SK-N-SH (cell line): Measurements from ENCODE around the gene GLDC. TPM values are rescaled to one million over a fixed set of nuclear protein-coding genes. Genes with fewer than 3 reads are reported as not detected.

ENCODE experiments used
- CTCF ChIA-PET: fragments of 300-600, 350-600 bp; formaldehyde crosslinking; extraction: SDS; loops from one replicate; lab custom pipeline; 2021; lab: Yijun Ruan, JAX
- POLR2A ChIA-PET: fragments of 350-600 bp; sonication (Branson Sonifier 250); formaldehyde crosslinking; extraction: SDS; loops from one replicate; lab custom pipeline; 2020; ENCODE audit warnings: antibody characterized with exemption, inconsistent platforms; lab: Yijun Ruan, JAX
- DNase-seq: peaks from one replicate; pipeline ENCODE4 v3.0.0; 2012
- H2AFZ ChIP-seq: fragments of 200-600 bp; sonication (generic); 2 replicates; pipeline ENCODE4 v1.8.1; 2016; ENCODE audit warnings: antibody characterized with exemption, mild to moderate bottlenecking, low read depth
- H3F3A ChIP-seq: fragments of 200-600 bp; sonication (generic); replicated peaks from 2 replicates; pipeline ENCODE3; 2016; ENCODE audit warnings: antibody characterized with exemption, mild to moderate bottlenecking; ENCODE audit not compliant: insufficient read depth
- H3K27ac ChIP-seq, 2 experiments: fragments of 200-500 bp in 1 of 2; fragments of 200-600 bp in 1 of 2; sonication (Bioruptor generic) in 1 of 2; sonication (generic), shearing (Covaris generic) in 1 of 2; 2 replicates each; pipeline versions ENCODE4 v1.5.1 to v1.6.1; 2014 to 2016; ENCODE audit warnings: low read depth in 2 of 2, inconsistent platforms in 1 of 2, low read length in 1 of 2, mild to moderate bottlenecking in 1 of 2, mixed read lengths in 1 of 2
- H3K27me3 ChIP-seq: fragments of 200-600 bp; sonication (generic), shearing (Covaris generic); 2 replicates; pipeline ENCODE4 v1.6.1; 2016; ENCODE audit warnings: mixed run types; ENCODE audit not compliant: insufficient read depth
- H3K36me3 ChIP-seq, 2 experiments: fragments of 200-500 bp in 1 of 2; fragments of 200-600 bp in 1 of 2; sonication (Bioruptor generic) in 1 of 2; sonication (generic) in 1 of 2; replicated peaks in 1 of 2; 2 replicates each; pipeline versions ENCODE3 to v1.5.1; 2014 to 2016; ENCODE audit warnings: low read length in 1 of 2, mild to moderate bottlenecking in 1 of 2; ENCODE audit not compliant: insufficient read depth in 2 of 2, control insufficient read depth in 1 of 2
- H3K4me1 ChIP-seq, 2 experiments: fragments of 200-500 bp in 1 of 2; fragments of 200-600 bp in 1 of 2; sonication (Bioruptor generic) in 1 of 2; sonication (generic), shearing (Covaris generic) in 1 of 2; 2 replicates each; pipeline versions ENCODE4 v1.5.1 to v1.6.1; 2014 to 2016; ENCODE audit warnings: low read depth in 1 of 2, low read length in 1 of 2, mixed run types in 1 of 2; ENCODE audit not compliant: insufficient read depth in 2 of 2, control insufficient read depth in 1 of 2
- H3K4me2 ChIP-seq: fragments of 200-600 bp; sonication (generic), shearing (Covaris generic); 2 replicates; pipeline ENCODE4 v1.6.1; 2017; ENCODE audit warnings: mixed run types
- H3K4me3 ChIP-seq, 2 experiments: fragments of 200-500 bp in 1 of 2; fragments of 200-600 bp in 1 of 2; sonication (Bioruptor generic) in 1 of 2; sonication (generic), shearing (Covaris generic) in 1 of 2; 2 replicates each; pipeline versions ENCODE4 v1.5.1 to v1.8.1; 2014 to 2016; ENCODE audit warnings: low read depth in 2 of 2, inconsistent platforms in 1 of 2, low read length in 1 of 2, mild to moderate bottlenecking in 1 of 2, mixed read lengths in 1 of 2, moderate library complexity in 1 of 2
- H3K79me2 ChIP-seq: fragments of 200-600 bp; sonication (generic); 2 replicates; pipeline ENCODE4 v1.8.1; 2017; ENCODE audit warnings: mild to moderate bottlenecking; ENCODE audit not compliant: insufficient read depth
- H3K9ac ChIP-seq: fragments of 200-600 bp; sonication (generic); 2 replicates; pipeline ENCODE4 v1.6.1; 2017; ENCODE audit warnings: mixed run types
- H3K9me2 ChIP-seq: fragments of 200-600 bp; sonication (generic); 2 replicates; pipeline ENCODE4 v1.6.1; 2017; ENCODE audit warnings: mixed run types
- H3K9me3 ChIP-seq: fragments of 200-600 bp; sonication (generic); 2 replicates; pipeline ENCODE4 v1.6.1; 2017; ENCODE audit warnings: mixed run types, mild to moderate bottlenecking, moderate library complexity
- H4K20me1 ChIP-seq: fragments of 200-600 bp; sonication (generic); 2 replicates; pipeline ENCODE4 v1.6.1; 2017; ENCODE audit warnings: mild to moderate bottlenecking, mixed run types; ENCODE audit not compliant: insufficient read depth
- GABPA ChIP-seq: IDR thresholded peaks from 2 replicates; pipeline ENCODE4 v1.4.0; 2012; ENCODE audit warnings: low read depth, mild to moderate bottlenecking
- MEF2A ChIP-seq: IDR thresholded peaks from 2 replicates; pipeline ENCODE4 v1.4.0; 2012; ENCODE audit warnings: low read depth, borderline replicate concordance
- MXI1 ChIP-seq: IDR thresholded peaks from 2 replicates; pipeline ENCODE4 v1.6.1; 2012; ENCODE audit warnings: mild to moderate bottlenecking, low read depth, low read length, improper control_type of control experiment
- NFIC ChIP-seq: IDR thresholded peaks from 2 replicates; pipeline ENCODE4 v1.4.0; 2012; ENCODE audit warnings: borderline replicate concordance
- NRF1 ChIP-seq: IDR thresholded peaks from 2 replicates; pipeline ENCODE4 v1.6.1; 2012; ENCODE audit warnings: low read depth, mild to moderate bottlenecking, low read length
- RFX5 ChIP-seq: IDR thresholded peaks from 2 replicates; pipeline ENCODE4 v1.6.1; 2012; ENCODE audit warnings: mild to moderate bottlenecking, improper control_type of control experiment, low read length
- USF1 ChIP-seq: IDR thresholded peaks from 2 replicates; pipeline ENCODE4 v1.4.0; 2012; ENCODE audit warnings: low read depth, borderline replicate concordance
- YY1 ChIP-seq: IDR thresholded peaks from 2 replicates; pipeline ENCODE4 v1.4.0; 2012; ENCODE audit warnings: low read depth, mild to moderate bottlenecking
- WGBS: methylation state at CpG from one replicate; pipeline ENCODE4 v1.1.6; 2017; ENCODE audit warnings: low lambda C conversion rate; 5-methylcytosine and 5-hydroxymethylcytosine counted together
- polyA plus RNA-seq, 3 experiments: library from polyadenylated mRNA; depleted of rRNA; stranded (reverse); fragments of >200 nt; gene quantifications; 2 replicates each; pipeline ENCODE4 v1.2.3, GENCODE V29; 2012
- TF ChIP-seq, protein P1 (sequence below): fragments of 150-350 bp; IDR thresholded peaks from 2 replicates; pipeline ENCODE4 v1.6.1; 2016; ENCODE audit warnings: mild to moderate bottlenecking, low read depth, low read length

Gene GLDC
- polyA plus RNA-seq, 1 of the 3 experiments (the other 2 are of a cell fraction), result 4.1 TPM

DNA sequence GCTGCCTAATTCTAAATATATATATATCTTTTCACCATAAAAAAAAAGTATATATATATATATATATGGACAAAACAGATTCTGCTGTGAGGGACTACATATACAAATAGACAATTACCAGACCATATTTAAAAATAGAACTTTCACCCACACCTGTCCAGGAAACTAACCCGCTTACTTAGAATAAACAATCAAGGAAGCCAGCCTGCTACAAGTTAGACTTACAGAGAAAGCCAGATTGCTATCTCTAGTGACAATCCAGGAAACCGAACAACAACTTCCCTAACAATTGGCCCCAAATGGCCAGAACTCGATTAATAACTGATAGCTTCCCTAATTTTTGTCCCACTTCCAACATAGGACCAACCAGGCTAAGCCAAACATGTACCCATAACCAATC, 5.9 kb downstream of the GLDC start:
- Histone ChIP-seq H3K4me2 (no peak overlapping the region), H3K4me1 (peaks cover 0 to 2% of the 10 kb centered on the region in 2 experiments; a peak in 1 of 4 replicates), H2AFZ (no peak overlapping the region), H3K4me3 (no peak overlapping the region), H4K20me1 (no peaks in the 10 kb centered on the region), H3K36me3 (no peaks in the 10 kb centered on the region), H3K79me2 (no peaks in the 10 kb centered on the region), H3F3A (no peaks in the 10 kb centered on the region), H3K9me3 (no peaks in the 10 kb centered on the region), H3K9me2 (no peaks in the 10 kb centered on the region), H3K9ac (no peak overlapping the region), H3K27me3 (peaks cover 4% of the 10 kb centered on the region; the same call in 1 of the 2 replicates), H3K27ac (no peak overlapping the region)
- POLR2A ChIA-PET, result no interaction called here
- CTCF ChIA-PET, result interaction anchor here (1.2 to 2.0 kb wide), 2 partner anchors 22 to 28 kb away, joined by 3 to 6 read pairs; no protein-coding TSS in a partner anchor
- no peak for TF ChIP-seq RFX5
- TF ChIP-seq, protein P1, sequence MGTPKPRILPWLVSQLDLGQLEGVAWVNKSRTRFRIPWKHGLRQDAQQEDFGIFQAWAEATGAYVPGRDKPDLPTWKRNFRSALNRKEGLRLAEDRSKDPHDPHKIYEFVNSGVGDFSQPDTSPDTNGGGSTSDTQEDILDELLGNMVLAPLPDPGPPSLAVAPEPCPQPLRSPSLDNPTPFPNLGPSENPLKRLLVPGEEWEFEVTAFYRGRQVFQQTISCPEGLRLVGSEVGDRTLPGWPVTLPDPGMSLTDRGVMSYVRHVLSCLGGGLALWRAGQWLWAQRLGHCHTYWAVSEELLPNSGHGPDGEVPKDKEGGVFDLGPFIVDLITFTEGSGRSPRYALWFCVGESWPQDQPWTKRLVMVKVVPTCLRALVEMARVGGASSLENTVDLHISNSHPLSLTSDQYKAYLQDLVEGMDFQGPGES, result no peak
- TF ChIP-seq MXI1, result no peak
- TF ChIP-seq NFIC, result no peak
- TF ChIP-seq GABPA, result no peak
- no peak for DNase-seq
- 62% methylated on average over 3 of the region's 3 CpGs for WGBS

- WGBS, result 82% methylated on average over 7 of the region's 7 CpGs
- DNase-seq, result no peak
- Histone ChIP-seq H3K4me1 (no peaks in the 10 kb centered on the region), H3K9me2 (no peaks in the 10 kb centered on the region), H3F3A (no peaks in the 10 kb centered on the region), H3K4me3 (no peak overlapping the region), H4K20me1 (no peaks in the 10 kb centered on the region), H3K9me3 (no peaks in the 10 kb centered on the region), H3K36me3 (no peaks in the 10 kb centered on the region), H3K9ac (no peak overlapping the region), H2AFZ (no peak overlapping the region), H3K79me2 (no peaks in the 10 kb centered on the region), H3K27ac (no peak overlapping the region), H3K27me3 (no peaks in the 10 kb centered on the region), H3K4me2 (no peak overlapping the region)
- POLR2A ChIA-PET, result no interaction called here
- TF ChIP-seq YY1, result no peak
- CTCF ChIA-PET, result interaction anchor here (1.3 kb wide), 1 partner anchor 50 kb away, joined by 3 read pairs; no protein-coding TSS in a partner anchor
Measured at GRCh38 chr9:6634444-6634843, 11.1 kb downstream of the GLDC start.

DNA sequence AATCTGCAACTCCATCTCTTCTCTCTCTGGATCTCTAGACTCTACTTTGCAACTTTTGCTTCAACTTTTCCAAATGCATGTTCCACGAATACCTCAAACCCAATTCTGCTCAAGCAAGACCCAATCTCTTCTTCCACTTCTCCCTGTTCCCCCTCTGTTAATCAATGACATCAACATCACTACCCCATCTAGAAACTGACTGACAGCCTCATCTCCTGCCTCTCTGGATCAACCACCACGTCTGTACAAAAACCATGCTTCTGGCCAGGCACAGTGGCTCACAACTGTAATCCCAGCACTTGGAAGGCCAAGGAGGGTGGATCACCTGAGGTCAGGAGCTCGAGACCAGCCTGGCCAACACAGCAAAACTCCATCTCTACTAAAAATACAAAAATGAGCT, 12.2 kb downstream of the GLDC start:
- H3K36me3 ChIP-seq, result no peaks in the 10 kb centered on the region
- no peak for TF ChIP-seq RFX5
- no peak for TF ChIP-seq YY1
- no peak for TF ChIP-seq MEF2A
- no peak for TF ChIP-seq NFIC
- no peak for TF ChIP-seq USF1
- TF ChIP-seq NRF1, result no peak
- TF ChIP-seq, all 33 proteins: peak for 0
- no peaks in the 10 kb centered on the region for H3K4me1 ChIP-seq
- H3K9me2 ChIP-seq, result no peaks in the 10 kb centered on the region
- no peaks in the 10 kb centered on the region for H3K9me3 ChIP-seq
- no peak for DNase-seq
- 78% methylated on average over 3 of the region's 3 CpGs for WGBS
- H3K27ac ChIP-seq, result no peak overlapping the region
- no peaks in the 10 kb centered on the region for H4K20me1 ChIP-seq
- no peak overlapping the region for H3K9ac ChIP-seq
- H2AFZ ChIP-seq, result no peak overlapping the region
- H3K79me2 ChIP-seq, result no peaks in the 10 kb centered on the region
- H3F3A ChIP-seq, result no peaks in the 10 kb centered on the region
- ChIA-PET POLR2A (no interaction called here), CTCF (interaction anchor here (1.3 kb wide), 1 partner anchor 48 kb away, joined by 3 read pairs; no protein-coding TSS in a partner anchor)
- no peak overlapping the region for H3K4me3 ChIP-seq
- no peak overlapping the region for H3K4me2 ChIP-seq
- H3K27me3 ChIP-seq, result no peaks in the 10 kb centered on the region
